B cell (primary cell): Measurements from ENCODE around the gene FKBP8. TPM values are rescaled to one million over a fixed set of nuclear protein-coding genes. Genes with fewer than 3 reads are reported as not detected.
A peak's percentile ranks its signal among the peaks of the same experiment; 100 is the strongest.
"Not testable (repeated sequence)": the region's sequence is repeated elsewhere in the genome, so short reads cannot be mapped to it uniquely, and the experiment has no call there.

Experiments
- ATAC-seq: fragments of 200-7000 bp; cut with Tn5 transposase; one replicate; pipeline ENCODE4 v1.10.0; 2021; ENCODE audit warnings: low read depth, mild to moderate bottlenecking, moderate number of reproducible peaks, moderate library complexity
- CTCF ChIA-PET: fragments of 350-600 bp; sonication (Branson Sonifier 250); formaldehyde crosslinking; loops from one replicate; lab custom pipeline; 2021; ENCODE audit warnings: antibody characterized with exemption, inconsistent platforms; lab: Charles Lee
- POLR2A ChIA-PET: fragments of 350-600 bp; sonication (Branson Sonifier 250); formaldehyde crosslinking; loops from one replicate; lab custom pipeline; 2021; ENCODE audit warnings: antibody characterized with exemption; lab: Charles Lee
- DNase-seq: peaks from one replicate; pipeline ENCODE4 v3.0.0; 2013
- H2AFZ ChIP-seq: 2 replicates; pipeline ENCODE4 v1.6.1; 2012; ENCODE audit warnings: mild to moderate bottlenecking, low read depth, low read length; ENCODE audit not compliant: insufficient read depth, poor library complexity, severe bottlenecking
- H3K27ac ChIP-seq, 2 donors: 1 replicate in 1 of 2; 2 replicates in 1 of 2; pipeline ENCODE4 v1.5.1; 2012 to 2013; ENCODE audit warnings: low read length in 2 of 2, mild to moderate bottlenecking in 2 of 2, moderate library complexity in 1 of 2
- H3K27me3 ChIP-seq, 4 experiments: fragments of 200-600 bp in 1 of 4; sonication (generic) in 1 of 4; replicated peaks in 1 of 4; 1 replicate in 2 of 4; 2 replicates in 2 of 4; pipeline versions ENCODE4 v1.6.1 to v1.7.0; 2013 to 2016; ENCODE audit warnings: low read length in 3 of 4, mild to moderate bottlenecking in 2 of 4, mixed read lengths in 1 of 4, moderate library complexity in 1 of 4; ENCODE audit not compliant: insufficient read depth in 4 of 4, control insufficient read depth in 3 of 4; ENCODE audit errors: control extremely low read depth in 1 of 4
- H3K36me3 ChIP-seq, 2 experiments: replicated peaks in 1 of 2; 1 replicate in 1 of 2; 2 replicates in 1 of 2; pipeline versions ENCODE4 v1.6.1 to v1.7.1; 2013; ENCODE audit warnings: low read length in 1 of 2; ENCODE audit not compliant: insufficient read depth in 2 of 2, control insufficient read depth in 1 of 2; ENCODE audit errors: control extremely low read depth in 1 of 2, extremely low read depth in 1 of 2
- H3K4me1 ChIP-seq, 2 donors: fragments of 200-600 bp in 1 of 2; sonication (generic) in 1 of 2; 1 replicate in 1 of 2; 2 replicates in 1 of 2; pipeline versions ENCODE4 v1.5.1 to v1.6.1; 2013 to 2017; ENCODE audit warnings: low read length in 2 of 2; ENCODE audit not compliant: control insufficient read depth in 2 of 2, insufficient read depth in 2 of 2
- H3K4me2 ChIP-seq: replicated peaks from 2 replicates; pipeline ENCODE3; 2012; ENCODE audit warnings: mild to moderate bottlenecking, low read depth, low read length; ENCODE audit not compliant: poor library complexity, severe bottlenecking
- H3K4me3 ChIP-seq, 5 experiments: fragments of 200-600 bp in 1 of 5; sonication (generic) in 1 of 5; 1 replicate in 3 of 5; 2 replicates in 2 of 5; pipeline versions ENCODE4 v1.5.1 to v1.7.0; 2011 to 2016; ENCODE audit warnings: low read length in 4 of 5, mild to moderate bottlenecking in 4 of 5, low read depth in 2 of 5, control low read depth in 1 of 5, moderate library complexity in 1 of 5; ENCODE audit not compliant: insufficient read depth in 1 of 5; ENCODE audit errors: control extremely low read depth in 1 of 5, extremely low read depth in 1 of 5
- H3K79me2 ChIP-seq: fragments of 200-600 bp; sonication (generic); one replicate; pipeline ENCODE4 v1.6.0; 2016; ENCODE audit warnings: low read length; ENCODE audit not compliant: control insufficient read depth, insufficient read depth
- H3K9ac ChIP-seq: fragments of 200-600 bp; sonication (generic); 2 replicates; pipeline ENCODE4 v1.6.1; 2017; ENCODE audit warnings: mild to moderate bottlenecking, low read length, moderate library complexity
- H3K9me3 ChIP-seq, 3 donors: one replicate each; pipeline versions ENCODE4 v1.6.1 to v1.7.1; 2013; ENCODE audit warnings: low read length in 2 of 3; ENCODE audit not compliant: control insufficient read depth in 2 of 3, insufficient read depth in 1 of 3; ENCODE audit errors: control extremely low read depth in 1 of 3
- H4K20me1 ChIP-seq: 2 replicates; pipeline ENCODE4 v1.6.0; 2012; ENCODE audit warnings: mild to moderate bottlenecking, low read length; ENCODE audit not compliant: insufficient read depth, control insufficient read depth, poor library complexity, severe bottlenecking
- H3K27ac Mint-ChIP-seq: one replicate; pipeline ENCODE4 v1.8.0; 2021; ENCODE audit warnings: mixed read lengths
- H3K27me3 Mint-ChIP-seq: one replicate; pipeline ENCODE4 v1.8.0; 2021; ENCODE audit warnings: mixed read lengths
- H3K4me1 Mint-ChIP-seq: one replicate; pipeline ENCODE4 v1.8.0; 2021; ENCODE audit warnings: mixed read lengths
- H3K4me3 Mint-ChIP-seq: one replicate; pipeline ENCODE4 v1.8.0; 2021; ENCODE audit warnings: mixed read lengths
- H3K9me3 Mint-ChIP-seq: one replicate; pipeline ENCODE4 v1.8.0; 2022; ENCODE audit warnings: mixed read lengths; ENCODE audit not compliant: insufficient read depth
- EZH2 ChIP-seq: IDR thresholded peaks from 2 replicates; pipeline ENCODE4 v1.6.1; 2012; ENCODE audit warnings: borderline replicate concordance, low read depth, mild to moderate bottlenecking, moderate library complexity, low read length; ENCODE audit not compliant: insufficient read depth, poor library complexity, severe bottlenecking
- WGBS: methylation state at CpG from one replicate; pipeline ENCODE4 v1.1.5; 2013; ENCODE audit warnings: missing lambda C conversion rate; ENCODE audit not compliant: insufficient coverage; 5-methylcytosine and 5-hydroxymethylcytosine counted together
- intact Hi-C: fragments of 100-400 bp; cut with micrococcal nuclease; formaldehyde crosslinking; loops from one replicate; pipeline ENCODE4 v1.10.0; 2022
- polyA minus RNA-seq: library from RNA; depleted of rRNA, polyadenylated mRNA; stranded (reverse); fragments of >200 nt; gene quantifications from 2 replicates; pipeline ENCODE4 v1.2.3, GENCODE V29; 2012
- polyA plus RNA-seq: library from polyadenylated mRNA; depleted of rRNA; stranded (reverse); fragments of >200 nt; gene quantifications from 2 replicates; pipeline ENCODE4 v1.2.3, GENCODE V29; 2012
- total RNA-seq, 2 donors: library from RNA; stranded (reverse); fragments of 120-200 nt in 1 of 2; gene quantifications; 1 replicate in 1 of 2; 2 replicates in 1 of 2; pipeline versions ENCODE4 v1.2.3 to v1.2.4, GENCODE V29; 2013 to 2022
- TF ChIP-seq, protein P1 (sequence below): fragments of 200-600 bp; IDR thresholded peaks from one replicate; pipeline ENCODE4 v1.8.0; 2022; ENCODE audit warnings: antibody characterized with exemption, mild to moderate bottlenecking

FKBP8 gene
- total RNA-seq (148 and 150 TPM in 2 replicates), polyA plus RNA-seq (138 and 163 TPM in 2 replicates), polyA minus RNA-seq (211 and 251 TPM in 2 replicates)
- total RNA-seq (2013), result 118 TPM

GRCh38 chr19:18542941-18543813 lies at the start of gene FKBP8:
Gene FKBP8 (minus strand): TSS chr19:18543573. CDS start chr19:18541970, 1,603 bp downstream.
- Histone ChIP-seq H3K27me3 (no peaks in the 10 kb centered on the region), H3K4me2 (peak within 1 kb of the TSS; percentile 91), H2AFZ (peak within 1 kb of the TSS; percentile 83), H3K9me3 (no peaks in the 10 kb centered on the region), H3K4me3 (peak within 1 kb of the TSS; percentile 51 to 76 (median 68)), H3K36me3 (peaks cover 0 to 21% of the 10 kb centered on the region in 2 experiments), H3K27ac (peak within 1 kb of the TSS; percentile 54 to 64), H3K9ac (peak within 1 kb of the TSS; percentile 69), H3K79me2 (peaks cover 20% of the 10 kb centered on the region), H3K4me1 (peaks cover 14 to 20% of the 10 kb centered on the region in 2 donors), H4K20me1 (no peaks in the 10 kb centered on the region)
- Mint-ChIP-seq H3K9me3 (no peaks in the 10 kb centered on the region), H3K27ac (peak within 1 kb of the TSS; percentile 96), H3K4me1 (peaks cover 20% of the 10 kb centered on the region), H3K4me3 (peak within 1 kb of the TSS; percentile 96), H3K27me3 (no peaks in the 10 kb centered on the region)
- DNase-seq (peak; percentile 92), ATAC-seq (peak; percentile 98)
- intact Hi-C loops, result loop anchor here (1.0 to 5.0 kb wide), 2 partner anchors 21 to 44 kb away; partner anchors contain the start of genes ELL and REX1BD
- TF ChIP-seq EZH2, result no peak
- TF ChIP-seq, protein P1, sequence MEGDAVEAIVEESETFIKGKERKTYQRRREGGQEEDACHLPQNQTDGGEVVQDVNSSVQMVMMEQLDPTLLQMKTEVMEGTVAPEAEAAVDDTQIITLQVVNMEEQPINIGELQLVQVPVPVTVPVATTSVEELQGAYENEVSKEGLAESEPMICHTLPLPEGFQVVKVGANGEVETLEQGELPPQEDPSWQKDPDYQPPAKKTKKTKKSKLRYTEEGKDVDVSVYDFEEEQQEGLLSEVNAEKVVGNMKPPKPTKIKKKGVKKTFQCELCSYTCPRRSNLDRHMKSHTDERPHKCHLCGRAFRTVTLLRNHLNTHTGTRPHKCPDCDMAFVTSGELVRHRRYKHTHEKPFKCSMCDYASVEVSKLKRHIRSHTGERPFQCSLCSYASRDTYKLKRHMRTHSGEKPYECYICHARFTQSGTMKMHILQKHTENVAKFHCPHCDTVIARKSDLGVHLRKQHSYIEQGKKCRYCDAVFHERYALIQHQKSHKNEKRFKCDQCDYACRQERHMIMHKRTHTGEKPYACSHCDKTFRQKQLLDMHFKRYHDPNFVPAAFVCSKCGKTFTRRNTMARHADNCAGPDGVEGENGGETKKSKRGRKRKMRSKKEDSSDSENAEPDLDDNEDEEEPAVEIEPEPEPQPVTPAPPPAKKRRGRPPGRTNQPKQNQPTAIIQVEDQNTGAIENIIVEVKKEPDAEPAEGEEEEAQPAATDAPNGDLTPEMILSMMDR, result no peak
- ChIA-PET POLR2A (interaction anchor here (0.6 to 3.4 kb wide), 8 partner anchors 14 to 1016 kb away, joined by 3 to 32 read pairs (median 7); partner anchors contain the start of genes ELL, KXD1, REX1BD and UBA52), CTCF (interaction anchor here (0.5 to 2.0 kb wide), 2 partner anchors 14 to 44 kb away, joined by 3 to 11 read pairs; partner anchors contain the start of gene KXD1)
- WGBS, result under 1% methylated on average over 63 of the region's 86 CpGs

GRCh38 chr19:18592732-18593131 lies 49.4 kb upstream of the FKBP8 start:
- CTCF ChIA-PET, result interaction anchor here (1.0 to 6.3 kb wide), 7 partner anchors 21 to 255 kb away, joined by 3 to 47 read pairs (median 4); partner anchors contain the start of genes UBA52 and UPF1
- peaks cover 0 to 14% (median 4%) of the 10 kb centered on the region in 4 experiments for H3K27me3 ChIP-seq
- H3K4me1 Mint-ChIP-seq, result peaks cover 30% of the 10 kb centered on the region
- H3K27me3 Mint-ChIP-seq, H3K27ac ChIP-seq, ATAC-seq, H3K9me3 Mint-ChIP-seq, H3K9ac ChIP-seq, intact Hi-C loops, H3K9me3 ChIP-seq, H3K27ac Mint-ChIP-seq, POLR2A ChIA-PET, H3K36me3 ChIP-seq, H4K20me1 ChIP-seq, H2AFZ ChIP-seq, H3K4me3 ChIP-seq, H3K4me2 ChIP-seq, DNase-seq, H3K79me2 ChIP-seq, H3K4me3 Mint-ChIP-seq: not testable (repeated sequence)
- 95% methylated on average over 3 of the region's 5 CpGs for WGBS
- H3K4me1 ChIP-seq, result peaks cover 28 to 50% of the 10 kb centered on the region in 2 donors
